HG03432 (cell line): ENCODE results near the gene ALK.

Experiments used
- ATAC-seq: cut with Tn5 transposase; IDR thresholded peaks from one replicate; pipeline ENCODE4 v1.9.1; 2021; ENCODE audit warnings: mild to moderate bottlenecking, moderate library complexity; ENCODE audit not compliant: unreplicated experiment

The ALK gene

DNA sequence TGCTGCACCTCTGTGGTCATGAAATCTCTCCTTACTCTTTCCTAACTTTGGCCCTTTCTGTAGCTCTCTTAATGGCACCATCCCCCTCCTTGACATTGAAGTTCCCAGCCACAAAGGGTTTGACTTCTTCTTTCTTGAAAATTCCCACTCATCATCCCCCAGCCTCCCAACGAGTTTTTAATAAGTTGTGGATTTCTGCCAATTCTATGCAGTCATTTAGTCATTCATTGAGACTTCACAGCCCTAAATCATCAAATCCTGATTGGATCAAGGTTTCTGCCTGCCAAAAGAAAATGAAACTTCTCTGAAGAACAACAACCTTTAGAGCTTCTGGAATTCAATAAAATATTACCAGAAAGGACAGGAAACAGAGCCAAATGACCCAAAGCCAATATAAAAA, 451.9 kb downstream of the ALK start:
- ATAC-seq, result no peak

DNA sequence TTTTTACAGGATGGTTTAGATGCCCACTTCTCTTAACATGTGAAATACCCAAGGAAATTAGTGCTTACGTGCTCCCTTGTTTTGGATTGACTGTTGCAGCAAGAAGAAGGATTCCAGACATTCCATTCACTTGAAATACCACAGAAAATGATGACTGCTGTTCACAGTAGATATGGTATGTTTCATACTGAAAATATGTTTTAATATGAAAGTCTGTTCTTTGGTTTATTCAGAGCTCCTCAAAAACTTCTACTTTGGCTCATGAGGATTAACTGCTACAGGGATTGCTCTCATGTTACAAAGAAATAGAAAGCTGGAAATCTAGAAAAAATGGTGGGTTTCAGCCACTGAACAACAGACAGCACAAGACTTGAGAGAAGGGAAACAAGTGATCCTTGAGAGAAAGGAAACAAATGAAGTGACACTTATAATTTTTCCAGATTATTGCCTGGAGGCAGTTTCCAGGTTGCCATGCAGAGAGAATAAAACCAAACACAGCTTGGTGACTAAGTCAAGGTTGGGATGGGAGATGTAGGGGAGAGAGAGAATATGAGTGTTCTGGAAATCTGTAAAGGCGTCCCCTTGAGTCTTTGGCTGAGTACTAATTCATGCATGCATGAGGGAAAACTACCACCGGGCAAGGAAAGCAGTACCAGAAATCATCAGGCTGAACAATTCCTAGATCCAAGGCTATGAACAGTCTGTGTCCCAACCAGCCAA, 458.0 kb downstream of the ALK start:
- ATAC-seq, result no peak

GRCh38 chr2:29462293-29462692, 459.1 kb downstream of the ALK start:
- ATAC-seq, result no peak

DNA sequence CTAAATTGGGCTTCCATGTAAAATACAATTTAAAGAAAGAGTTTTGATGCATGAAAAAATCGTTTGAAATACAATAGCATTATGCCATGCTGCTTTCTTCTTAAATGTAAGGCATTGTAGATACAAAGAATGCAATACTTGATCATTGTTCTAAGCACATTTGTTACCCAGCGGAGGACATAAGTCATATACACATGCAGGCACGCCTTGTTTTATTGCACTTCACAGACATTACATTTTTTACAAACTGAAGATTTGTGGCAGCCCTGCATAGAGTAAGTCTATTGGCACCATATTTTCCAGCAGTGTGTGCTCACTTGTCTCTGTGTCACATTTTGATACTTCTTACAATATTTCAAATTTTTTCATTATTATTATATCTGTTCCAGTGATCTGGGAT, 461.2 kb downstream of the ALK start:
- no peak for ATAC-seq

- ATAC-seq, result no peak
Observed at GRCh38 chr2:29459445-29460179, 461.8 kb downstream of the ALK start.

GRCh38 chr2:29456429-29456828, 465.0 kb downstream of the ALK start:
- no peak for ATAC-seq

DNA sequence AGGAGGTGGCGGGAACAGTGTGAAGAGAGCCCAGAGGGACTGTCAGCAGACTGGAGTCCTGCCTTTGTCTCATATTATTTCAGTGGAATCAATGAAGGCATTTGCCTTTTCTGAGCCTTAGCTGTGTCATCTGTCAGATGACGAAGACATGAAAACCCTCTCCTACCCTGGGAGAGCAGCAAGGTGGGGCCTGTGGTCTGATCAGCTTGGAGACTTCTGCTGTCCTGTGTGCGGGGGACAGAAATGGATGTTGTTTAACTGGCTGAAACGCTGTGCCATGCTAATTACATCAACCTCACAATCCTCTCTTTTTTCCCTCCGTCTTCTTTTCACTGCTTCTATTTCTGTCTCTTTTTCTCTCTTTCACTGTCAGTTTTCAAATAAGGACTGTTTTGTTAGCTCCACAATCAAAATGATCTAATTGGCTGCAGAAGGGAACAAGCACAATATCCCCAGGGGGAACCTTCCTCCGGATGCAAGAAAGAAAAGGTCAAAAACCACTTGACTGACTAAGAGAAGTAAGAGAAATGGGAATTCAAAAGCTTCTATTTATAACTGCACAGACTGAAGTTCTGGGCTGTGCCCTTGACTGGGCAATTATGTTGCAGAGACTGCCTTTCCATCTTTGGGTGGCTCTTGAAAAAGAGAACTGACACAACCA, 466.1 kb downstream of the ALK start:
- no peak for ATAC-seq

DNA sequence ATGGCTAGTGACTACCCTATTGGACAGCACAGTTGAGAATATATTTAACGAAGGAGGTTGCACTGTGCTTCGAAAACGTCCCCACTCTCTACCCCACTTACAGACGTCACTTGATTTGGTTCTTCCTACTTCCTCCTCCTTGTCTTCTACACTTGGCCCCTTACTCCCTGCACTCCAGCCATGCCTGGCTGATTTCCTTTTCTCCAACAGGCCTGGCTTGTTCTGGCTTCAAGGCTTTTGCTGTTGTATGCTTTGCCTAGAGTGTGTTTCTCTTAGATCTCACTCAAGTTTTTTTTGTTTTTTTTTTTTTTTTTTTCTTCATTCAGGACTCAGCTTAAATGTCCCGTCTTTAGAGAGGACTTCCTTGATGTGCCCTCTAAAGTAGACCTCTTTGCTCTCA, 469.4 kb downstream of the ALK start:
- ATAC-seq, result no peak

DNA sequence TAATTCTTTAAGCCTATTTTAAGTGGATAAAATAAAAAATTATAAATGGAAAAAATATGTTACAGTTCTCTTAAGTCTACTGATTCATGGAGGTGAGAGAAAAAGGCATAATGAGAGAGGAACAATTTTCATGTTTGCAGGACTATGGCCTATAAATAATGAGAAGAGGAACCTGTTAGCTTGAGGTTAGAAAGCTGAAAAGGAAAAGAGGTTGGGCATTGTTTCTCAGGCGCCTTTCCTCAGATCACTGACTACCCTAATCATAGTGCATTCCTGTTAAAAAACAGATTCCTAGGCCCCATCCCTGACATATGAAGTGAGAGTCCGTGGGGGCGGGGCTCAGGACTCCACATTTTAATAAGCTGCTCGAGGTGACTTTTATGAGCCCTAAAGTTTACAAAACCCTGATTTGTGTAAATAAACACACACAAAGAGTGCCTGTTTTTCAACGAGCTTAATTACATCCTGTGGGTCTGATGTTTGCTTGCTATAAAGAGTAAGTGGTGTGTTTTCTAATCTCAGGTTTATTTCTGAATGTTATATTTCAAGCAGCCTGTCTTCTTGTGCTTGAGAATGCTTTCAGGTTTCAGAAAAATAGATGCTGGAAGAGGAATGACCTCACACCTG, 470.7 kb downstream of the ALK start:
- no peak for ATAC-seq

DNA sequence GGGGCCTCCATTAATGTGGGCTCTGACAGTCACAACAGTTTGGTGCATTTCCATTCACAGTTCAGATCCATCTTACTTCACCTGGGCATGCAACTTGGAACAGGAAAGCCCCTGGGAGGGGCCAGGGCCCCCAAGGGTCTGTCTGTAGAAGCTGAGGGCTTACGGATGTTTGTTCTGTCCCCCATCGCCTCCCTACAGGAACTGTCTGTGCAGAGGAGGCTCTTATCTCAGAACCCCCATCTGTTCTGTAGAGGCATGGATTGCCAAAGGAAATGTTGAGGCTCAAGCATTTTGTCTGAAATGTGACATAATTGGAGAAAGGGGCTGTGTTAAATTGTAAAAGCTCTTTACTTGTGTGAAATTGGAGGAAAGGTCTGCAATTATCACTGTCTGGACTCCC, 471.9 kb downstream of the ALK start:
- no peak for ATAC-seq

DNA sequence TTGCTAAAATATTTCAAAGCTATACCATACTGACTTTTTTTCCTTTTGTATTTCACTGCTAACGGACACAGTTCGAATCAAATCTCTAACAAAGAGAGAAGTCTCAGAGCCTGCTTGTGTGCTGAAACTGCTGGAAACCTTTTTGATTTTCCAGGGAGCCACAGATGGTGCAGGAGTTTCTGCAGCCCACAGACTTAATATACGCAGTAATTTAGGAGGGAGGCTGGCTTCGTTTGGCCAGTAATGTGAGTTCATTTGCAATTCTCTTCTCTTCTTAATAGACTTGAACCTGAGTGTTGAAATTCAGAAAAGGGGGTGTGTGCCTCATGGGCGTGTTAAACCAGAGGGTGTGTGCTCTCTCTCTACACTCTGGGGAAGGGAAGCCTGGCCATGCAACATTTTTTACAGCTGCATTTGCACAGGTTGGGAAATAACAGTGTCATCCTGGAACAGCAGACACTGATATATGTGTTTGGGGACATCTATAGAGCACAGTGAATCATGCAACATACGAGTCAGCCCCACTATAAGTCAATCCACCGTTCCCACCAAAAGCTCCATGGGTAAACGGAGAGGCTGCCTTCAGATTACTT, 473.2 kb downstream of the ALK start:
- ATAC-seq, result no peak

DNA sequence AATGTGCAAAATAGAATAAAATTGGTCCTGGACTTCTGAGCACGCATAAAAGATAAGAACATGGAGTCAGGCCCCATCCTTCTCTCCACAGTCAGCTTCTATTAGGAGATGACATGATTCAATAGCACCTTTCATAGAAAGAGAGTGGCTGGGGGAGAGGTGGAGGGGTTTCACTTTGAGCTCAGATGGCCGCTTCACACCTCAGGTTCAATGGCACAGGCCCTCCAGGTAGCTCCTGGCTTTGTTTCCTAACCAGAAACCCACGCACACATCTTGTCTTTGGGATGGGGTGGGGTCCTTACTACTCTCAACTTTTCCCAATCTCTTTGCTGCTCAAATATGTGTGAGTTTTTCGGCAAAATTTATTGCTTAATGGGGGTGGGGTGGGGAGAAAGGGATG, 473.9 kb downstream of the ALK start:
- no peak for ATAC-seq

DNA sequence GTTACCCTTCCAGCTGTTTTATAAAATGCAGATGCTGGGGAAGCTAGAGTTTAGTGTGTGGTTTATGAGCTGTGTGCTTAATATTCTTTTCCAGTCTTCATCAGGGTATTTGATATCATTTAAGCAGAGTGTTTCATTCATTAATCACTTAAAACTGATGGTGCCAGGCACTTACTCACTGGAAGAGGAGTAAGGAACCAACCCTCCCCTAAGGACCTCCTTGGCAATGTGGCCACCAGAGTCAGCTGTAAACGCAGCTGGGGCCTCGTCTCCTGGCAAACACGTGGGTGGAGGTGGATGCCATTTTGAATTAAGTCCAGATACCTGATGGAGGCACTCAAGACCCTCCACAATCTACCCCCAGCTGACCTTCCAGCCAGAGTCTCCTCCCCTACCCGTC, 474.5 kb downstream of the ALK start:
- ATAC-seq, result no peak

- ATAC-seq, result no peak
Observed at GRCh38 chr2:29444150-29444549, 477.2 kb downstream of the ALK start.

GRCh38 chr2:29443627-29444026, 477.8 kb downstream of the ALK start:
- no peak for ATAC-seq

- no peak for ATAC-seq
Observed at GRCh38 chr2:29443151-29443550, 478.2 kb downstream of the ALK start.

- ATAC-seq, result no peak
Observed at GRCh38 chr2:29440921-29441623, 480.3 kb downstream of the ALK start.

DNA sequence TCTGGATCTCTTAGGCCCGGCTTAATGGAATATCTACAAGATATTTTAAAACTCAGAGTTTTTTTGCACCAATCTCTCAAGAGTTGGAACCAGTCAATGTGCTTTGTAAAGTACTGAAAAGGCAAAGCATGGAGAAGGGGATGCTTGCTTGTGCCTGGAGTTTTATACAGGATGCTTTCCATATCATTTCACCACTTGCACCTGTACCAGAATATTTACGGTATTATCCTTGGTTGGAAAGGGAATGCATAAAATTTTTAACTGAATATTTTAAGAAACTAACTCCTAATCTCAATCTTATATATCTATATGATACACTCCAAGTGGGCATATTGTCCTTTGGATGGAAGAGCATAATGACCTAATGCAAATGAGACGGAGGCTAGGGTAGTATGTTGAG, 487.5 kb downstream of the ALK start:
- ATAC-seq, result no peak

- ATAC-seq, result no peak
Observed at GRCh38 chr2:29433128-29433527, 488.3 kb downstream of the ALK start.

GRCh38 chr2:29431485-29431884, 489.9 kb downstream of the ALK start:
- no peak for ATAC-seq
